Pancreas (tissue), 10 donors: ENCODE results near the gene SPRN. TPM values are rescaled to one million over a fixed set of nuclear protein-coding genes. Genes with fewer than 3 reads are reported as not detected.
A peak's percentile ranks its signal among the peaks of the same experiment; 100 is the strongest.

Experiments
- ATAC-seq, 4 donors: fragments of 200-7000 bp; cut with Tn5 transposase; one replicate each; pipeline versions ENCODE4 v1.8.0 to v1.9.1; 2020; ENCODE audit warnings: mild to moderate bottlenecking in 4 of 4, moderate library complexity in 4 of 4
- DNase-seq, 6 donors: peaks; one replicate each; pipeline ENCODE4 v3.0.0-alpha.2; 2020
- FAIRE-seq: peaks from 2 replicates; lab custom pipeline; 2012; peaks lifted over from hg19 to GRCh38; lab: Jason Lieb, UNC
- H3K27ac ChIP-seq, 4 donors: fragments of 200-600 bp; sonication (generic); 1 replicate in 3 of 4; 2 replicates in 1 of 4; pipeline versions ENCODE4 v1.5.0 to v1.8.0; 2020
- H3K27me3 ChIP-seq, 4 donors: fragments of 200-600 bp; one replicate each; pipeline ENCODE4 v1.8.0; 2021
- H3K36me3 ChIP-seq, 3 donors: fragments of 200-600 bp; sonication (generic) in 1 of 3; one replicate each; pipeline versions ENCODE4 v1.5.0 to v1.8.0; 2020 to 2021
- H3K4me1 ChIP-seq, 3 donors: fragments of 200-600 bp; one replicate each; pipeline ENCODE4 v1.8.0; 2021
- H3K4me3 ChIP-seq, 4 donors: fragments of 200-600 bp; sonication (generic) in 2 of 4; one replicate each; pipeline versions ENCODE4 v1.5.0 to v1.8.0; 2020 to 2021
- H3K9me3 ChIP-seq, 4 donors: fragments of 200-600 bp; one replicate each; pipeline ENCODE4 v1.8.0; 2021
- CTCF ChIP-seq, 4 donors: fragments of 200-600 bp; sonication (generic) in 3 of 4; IDR thresholded peaks; one replicate each; pipeline versions ENCODE4 v1.5.0 to v1.8.0; 2021; ENCODE audit warnings: antibody characterized with exemption in 4 of 4
- whole genome bisulfite sequencing, 2 donors: extraction: QIAGEN DNeasy Blood & Tissue Kit; methylation state at CpG; one replicate each; pipeline ENCODE4 v1.1.7; 2013; 5-methylcytosine and 5-hydroxymethylcytosine counted together
- intact Hi-C, 3 donors: fragments of 100-400 bp; cut with DNase I; formaldehyde crosslinking; loops; one replicate each; pipeline versions ENCODE4 v1.11.1 to v1.14.2; 2022
- polyA plus RNA-seq, 2 donors: library from polyadenylated mRNA; stranded (reverse); fragments of 200-250 nt; gene quantifications; one replicate each; pipeline ENCODE4 v1.2.3, GENCODE V29; 2013
- total RNA-seq, 6 donors: library from RNA; stranded (reverse); fragmentation: NEBNext Ultra II Directional in 4 of 6; extraction: Animal tissue kit (Norgen Biotek cat#: 25700) in 4 of 6; gene quantifications; one replicate each; pipeline versions ENCODE4 v1.2.1 to v1.2.4, GENCODE V29; 2021 to 2023
- donor health status: healthy with polysubstance abuse.
- donor health status: DM: no; HTN: no; CAD: no; lungs with moderate emphysema.
- donor health status: DM: no; HTN: no; CAD: no.
- donor health status: control.
- donor health status: control.
- donor health status: Bipolar disorder and iron deficiency.
- donor health status: DM: yes; HTN: yes; CAD: no.
- donor health status: DM: no; HTN: no; CAD: no.
- donor health status: DM: no; HTN: no; CAD: no.
- donor health status: DM: yes; HTN: yes; CAD: no.

SPRN gene
- total and polyA plus RNA-seq, 8 donors = 0.03 to 0.87 (median 0.09) TPM; not detected in 3

- H3K9me3 ChIP-seq = no peaks in the 10 kb centered on the region
- WGBS, 2 donors = 84 to 88% methylated on average over 16 of the region's 16 CpGs
- H3K27ac ChIP-seq = no peak overlapping the region
- no peak for FAIRE-seq
- TF ChIP-seq CTCF (IDR thresholded peaks at IDR 0.05) = no peak
- H3K4me3 ChIP-seq = no peak overlapping the region
- no peak for DNase-seq
- intact Hi-C loops = no loop called here
- H3K36me3 ChIP-seq = peaks cover 0 to 19% (median 9%) of the 10 kb centered on the region in 3 donors
- no peaks in the 10 kb centered on the region for H3K4me1 ChIP-seq
- no peaks in the 10 kb centered on the region for H3K27me3 ChIP-seq
- ATAC-seq = no peak
Measured at GRCh38 chr10:133403359-133403758, 21.1 kb downstream of the SPRN start.

DNA sequence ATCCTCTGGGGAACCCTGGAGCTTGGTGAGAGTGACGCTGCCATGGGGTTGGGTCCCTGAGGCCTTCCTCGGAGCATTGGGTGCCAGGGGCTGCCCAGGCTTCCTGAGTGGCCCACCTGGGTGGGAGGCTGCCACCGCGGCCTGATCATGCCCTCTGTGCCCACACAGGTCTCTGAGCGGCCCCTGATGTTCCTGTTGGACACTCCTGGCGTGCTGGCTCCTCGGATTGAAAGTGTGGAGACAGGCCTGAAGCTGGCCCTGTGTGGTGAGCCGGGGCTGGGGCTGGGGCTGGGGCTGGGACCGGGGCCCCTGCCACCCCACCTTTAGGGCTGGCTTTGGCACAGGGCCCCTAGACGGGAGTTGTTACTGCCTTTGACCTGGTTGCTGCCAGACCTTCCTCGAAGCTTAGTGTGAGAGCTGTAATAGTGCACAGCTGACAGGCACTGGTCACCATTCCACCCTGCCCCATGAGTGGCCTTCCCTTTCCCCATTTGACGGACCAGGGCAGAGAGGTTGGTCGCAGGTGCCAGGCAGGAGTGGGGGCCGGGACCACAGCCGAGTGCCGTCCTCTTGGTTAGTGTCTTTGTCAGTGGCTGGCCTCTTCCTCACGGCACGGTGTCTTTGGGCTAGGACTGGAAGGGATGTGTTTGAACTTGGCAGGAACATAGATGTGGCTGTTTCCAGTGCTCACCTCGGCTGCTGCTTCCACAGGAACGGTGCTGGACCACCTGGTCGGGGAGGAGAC, 22.3 kb downstream of the SPRN start:
- no peaks in the 10 kb centered on the region for H3K27me3 ChIP-seq
- H3K9me3 ChIP-seq = no peaks in the 10 kb centered on the region
- ATAC-seq (no peak), DNase-seq (peak in 1 of 6 donors; percentile 44), FAIRE-seq (no peak)
- no peak for TF ChIP-seq CTCF (IDR thresholded peaks at IDR 0.05)
- H3K4me3 ChIP-seq = no peak overlapping the region
- H3K36me3 ChIP-seq = peaks cover 0 to 19% (median 9%) of the 10 kb centered on the region in 3 donors
- intact Hi-C loops = no loop called here
- H3K4me1 ChIP-seq = no peaks in the 10 kb centered on the region
- H3K27ac ChIP-seq = no peak overlapping the region
- 95 to 98% methylated on average over 21 of the region's 21 CpGs for WGBS, 2 donors

- TF ChIP-seq CTCF (IDR thresholded peaks at IDR 0.05) = no peak
- Histone ChIP-seq H3K36me3 (peaks cover 0 to 19% (median 9%) of the 10 kb centered on the region in 3 donors), H3K4me3 (no peak overlapping the region), H3K27me3 (no peaks in the 10 kb centered on the region), H3K4me1 (no peaks in the 10 kb centered on the region), H3K9me3 (no peaks in the 10 kb centered on the region), H3K27ac (no peak overlapping the region)
- ATAC-seq (no peak), FAIRE-seq (no peak), DNase-seq (peak in 3 of 6 donors; percentile 4 to 40 (median 26))
- intact Hi-C loops = no loop called here
- 94 to 96% methylated on average over 12 of the region's 12 CpGs for WGBS, 2 donors
Measured at GRCh38 chr10:133401500-133401899, 22.9 kb downstream of the SPRN start.

GRCh38 chr10:133400624-133401424, 23.6 kb downstream of the SPRN start:
- FAIRE-seq (no peak), ATAC-seq (no peak), DNase-seq (peak in 2 of 6 donors; percentile 5 to 20)
- no peak for TF ChIP-seq CTCF (IDR thresholded peaks at IDR 0.05)
- Histone ChIP-seq H3K27me3 (no peaks in the 10 kb centered on the region), H3K4me1 (no peaks in the 10 kb centered on the region), H3K36me3 (peaks cover 0 to 19% (median 12%) of the 10 kb centered on the region in 3 donors), H3K9me3 (no peaks in the 10 kb centered on the region), H3K4me3 (no peak overlapping the region), H3K27ac (no peak overlapping the region)
- intact Hi-C loops = no loop called here
- WGBS, 2 donors = 90% methylated on average over 10 of the region's 10 CpGs
